Fibroblast of skin of left biceps (primary cell): Measurements from ENCODE around the gene OR10J4.
"Not testable (repeated sequence)": the region's sequence is repeated elsewhere in the genome, so short reads cannot be mapped to it uniquely, and the experiment has no call there.

Experiments used
- DNase-seq, 2 experiments: peaks; one replicate each; pipeline ENCODE4 v3.0.0-alpha.2; 2013; ENCODE audit warnings: low read depth in 2 of 2

The OR10J4 gene

DNA sequence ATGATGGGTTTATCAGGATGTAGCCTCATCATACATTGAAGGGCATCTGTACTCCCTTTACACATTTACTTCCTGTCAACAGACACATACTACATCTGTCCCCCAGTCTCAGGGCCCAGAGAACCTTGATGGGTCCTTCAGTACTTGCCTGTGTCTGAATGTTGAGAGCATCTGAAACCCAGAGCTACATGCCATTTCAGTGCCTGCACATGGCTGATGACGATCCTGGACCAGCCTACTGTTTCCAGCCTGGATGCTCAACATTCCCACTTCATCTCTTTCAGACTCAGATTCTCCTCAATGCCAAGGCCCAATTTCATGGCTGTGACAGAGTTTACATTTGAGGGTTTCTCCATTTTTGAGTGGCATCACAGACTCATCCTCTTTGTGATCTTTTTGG is at the start of gene OR10J4:
TSS of gene OR10J4 (plus strand) at position 301 of the 400 bp plus-strand sequence.
- no peak for DNase-seq

DNA sequence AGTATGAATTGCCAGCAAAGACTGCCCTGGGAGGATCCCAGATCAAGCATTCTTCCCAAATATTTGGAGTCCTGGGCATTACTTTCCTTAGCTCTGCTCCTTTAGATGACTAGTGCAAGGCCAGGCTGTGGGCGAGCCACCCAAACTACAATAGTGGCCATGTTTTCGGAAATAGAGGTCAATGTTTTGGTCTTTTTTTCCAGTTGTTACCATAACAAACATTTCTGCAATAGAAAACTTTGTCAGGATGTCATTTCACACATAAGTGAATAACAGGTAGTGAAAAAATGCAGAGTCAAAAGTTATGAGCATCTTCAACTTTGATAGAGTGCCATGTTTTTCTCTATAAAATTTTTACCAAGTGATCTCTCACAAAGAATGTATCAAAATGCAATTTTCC is 25.2 kb upstream of the OR10J4 start:
- no peak for DNase-seq

DNA sequence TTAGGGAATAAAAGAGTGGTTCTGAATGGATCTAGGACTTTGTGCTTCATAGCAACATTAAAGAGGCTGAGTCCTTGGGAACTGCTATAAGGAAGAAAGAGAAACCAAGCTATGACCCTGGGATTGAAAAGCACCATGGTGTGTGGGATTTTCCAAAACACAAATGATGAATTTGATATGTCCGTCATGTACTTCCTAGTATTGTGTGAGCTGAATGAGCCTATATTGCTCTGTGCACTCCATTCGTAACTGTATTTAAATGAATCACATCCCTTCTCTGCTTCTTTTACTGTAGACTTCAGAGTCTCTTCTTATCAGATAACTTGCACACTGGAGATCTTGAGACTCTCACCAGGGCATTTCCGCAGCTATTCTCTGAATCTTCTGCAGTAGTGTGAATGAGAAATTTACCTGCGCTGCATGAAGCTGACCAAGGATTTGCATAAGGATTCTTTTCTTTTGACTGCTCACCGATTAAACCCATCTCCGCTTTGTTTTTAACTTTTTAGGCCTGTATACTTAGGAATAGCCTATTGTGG is 23.1 kb upstream of the OR10J4 start:
- no peak for DNase-seq

DNA sequence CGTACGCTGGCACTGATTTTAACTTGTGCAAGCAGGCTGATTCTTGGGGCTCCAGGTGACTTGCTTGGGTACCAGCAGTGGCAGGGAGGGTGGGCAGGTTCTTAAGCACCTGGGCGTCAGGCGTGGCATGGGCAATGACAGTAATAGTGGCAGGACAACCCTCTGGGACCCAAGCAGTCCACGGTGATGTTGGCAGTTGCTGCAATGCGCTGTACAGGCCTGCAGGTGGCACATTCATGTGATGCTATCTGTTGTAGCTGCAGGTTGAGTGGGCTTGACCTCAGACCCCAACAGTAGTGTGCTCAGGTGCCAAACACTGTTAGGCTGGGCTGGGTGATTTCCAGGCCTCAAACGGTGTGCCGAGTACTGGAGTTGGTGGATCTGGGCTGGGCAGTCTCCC is 10.2 kb upstream of the OR10J4 start:
- no peak for DNase-seq

DNA sequence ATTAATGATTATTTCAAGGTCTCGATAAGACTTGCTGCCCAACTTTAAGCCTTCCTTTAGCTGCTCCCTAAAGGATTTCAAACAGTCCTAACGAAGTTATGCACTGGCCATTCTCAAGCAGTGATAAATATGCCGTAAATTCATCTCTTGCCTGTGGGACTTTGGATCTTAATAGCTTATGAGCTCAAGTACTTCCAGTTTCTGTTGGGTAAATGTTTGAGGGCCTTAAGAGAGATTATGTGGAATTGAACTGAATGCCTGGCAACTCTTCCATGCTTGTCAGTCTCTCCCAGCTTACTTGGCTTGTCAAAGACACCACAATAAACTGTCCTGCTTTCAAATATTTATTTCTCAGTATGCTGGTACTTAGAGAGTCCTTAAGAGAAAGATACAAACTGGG is 3.5 kb upstream of the OR10J4 start:
- DNase-seq: no peak

DNA sequence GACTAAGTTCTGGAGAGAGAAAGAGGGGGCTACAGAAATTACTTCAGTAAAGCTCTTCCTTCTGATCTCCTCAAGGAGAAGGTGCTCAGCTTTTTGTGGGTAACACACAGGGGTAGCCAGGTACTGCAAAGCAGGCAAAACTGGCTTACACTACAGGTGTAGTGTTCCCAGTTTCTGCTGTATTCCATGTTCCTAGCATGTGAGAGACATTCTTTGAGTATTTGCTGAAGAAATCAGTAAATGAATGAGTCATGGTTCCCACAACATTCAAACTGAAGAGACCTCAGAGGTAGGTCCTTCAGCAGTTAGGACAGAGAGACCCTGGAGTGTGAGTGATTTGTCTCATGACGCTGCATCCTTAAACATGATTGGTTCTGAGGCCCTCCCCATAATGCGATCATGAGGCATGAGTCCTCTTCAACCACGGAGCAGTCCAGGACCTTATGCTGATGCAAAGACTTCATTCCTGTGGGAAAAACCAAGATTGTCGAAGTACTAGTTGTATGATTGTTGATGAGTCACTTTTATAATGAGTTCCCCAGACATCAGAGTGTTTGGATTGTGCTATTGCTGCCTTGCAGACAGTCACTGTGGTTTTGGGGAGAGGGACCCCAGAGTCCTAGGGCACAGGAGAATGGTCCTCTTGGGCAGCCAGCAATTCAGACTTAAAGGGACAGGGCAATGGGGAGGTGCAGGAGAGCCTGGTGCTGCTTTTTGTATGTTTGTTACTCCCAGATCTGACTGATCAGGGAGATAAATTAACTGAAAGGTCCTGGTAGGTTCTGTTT is 2.7 kb upstream of the OR10J4 start:
- DNase-seq: peak; percentile 17 to 32

GRCh38 chr1:159430985-159431384 is 1.0 kb upstream of the OR10J4 start:
- no peak for DNase-seq

DNA sequence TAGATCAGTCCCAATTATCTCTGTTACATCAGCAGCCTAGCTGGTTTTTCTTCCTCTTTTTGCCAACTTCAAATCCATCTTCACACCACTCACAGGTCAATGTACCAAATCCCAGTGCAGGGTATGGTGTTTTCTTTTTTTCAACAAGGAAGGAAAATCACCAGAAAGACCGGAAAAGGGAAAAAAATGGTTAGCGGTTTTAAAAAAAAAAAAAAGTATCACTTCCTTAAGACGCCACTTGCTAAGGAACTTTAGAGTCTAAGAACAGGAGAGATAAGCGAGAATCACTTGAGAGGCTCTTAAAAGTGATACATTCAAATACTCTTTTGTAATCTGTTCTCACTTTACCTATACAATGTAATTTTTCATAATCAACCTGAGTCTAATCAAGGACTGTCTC is 4.5 kb downstream of the OR10J4 start:
- no peak for DNase-seq

- no peak for DNase-seq
These were observed 7.4 kb downstream of the OR10J4 start, which contains the start of gene OR10J1 for GRCh38 chr1:159439422-159439821. TSS of gene OR10J1 (plus strand) at chr1:159439722. CDS start at chr1:159439792, 70 bp downstream.

GRCh38 chr1:159441360-159441759 is 9.4 kb downstream of the OR10J4 start:
- DNase-seq: no peak

DNA sequence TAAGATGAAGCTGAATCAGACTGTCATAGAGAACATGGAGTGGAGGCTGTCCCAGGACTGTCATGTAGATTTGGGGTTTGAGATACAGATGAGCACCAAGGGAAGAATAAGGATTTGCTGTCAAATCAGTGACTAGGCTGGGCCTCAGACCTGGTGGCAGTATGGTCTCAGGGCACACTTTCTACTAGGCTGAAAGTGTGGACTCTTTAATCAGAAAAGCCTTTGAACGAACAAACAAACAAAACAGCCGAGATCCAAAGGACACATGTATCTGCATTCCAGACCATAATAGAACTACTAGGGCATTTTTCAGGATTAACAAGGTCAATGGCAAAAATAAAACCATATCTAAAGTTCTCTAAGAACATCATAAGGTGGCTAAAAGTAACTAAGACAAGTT is 10.4 kb downstream of the OR10J4 start:
- DNase-seq: no peak

DNA sequence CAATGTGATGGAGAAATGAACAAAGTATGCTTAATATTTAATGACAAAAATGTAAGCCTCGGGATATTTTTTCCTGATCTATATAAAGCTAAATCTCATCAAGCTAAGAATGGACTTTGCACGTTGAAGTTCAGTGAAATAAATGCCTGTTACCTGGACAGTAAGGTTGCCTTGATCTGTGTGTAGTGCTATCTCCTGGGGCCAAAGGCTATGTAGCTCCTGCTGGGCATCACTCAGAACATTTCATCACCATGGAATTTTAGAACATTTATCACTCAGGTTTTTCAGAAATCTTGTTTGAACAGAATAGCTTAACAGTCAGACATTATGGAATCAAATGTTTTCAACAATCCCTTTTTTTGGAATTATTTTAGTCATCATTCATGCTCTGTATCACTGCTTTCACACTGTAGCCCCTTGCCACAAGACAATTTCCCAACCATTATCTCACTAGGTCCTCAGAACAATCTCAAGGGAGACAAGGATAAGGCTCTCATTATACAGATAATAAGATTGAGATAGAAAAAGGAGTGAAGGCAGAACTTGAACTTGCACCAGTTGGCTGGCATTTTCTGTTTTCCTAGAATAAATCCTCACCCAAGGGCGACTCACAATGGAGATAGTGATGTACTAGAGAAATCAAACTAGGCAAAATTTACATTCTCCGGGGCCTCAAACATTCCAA is 11.2 kb downstream of the OR10J4 start:
- no peak for DNase-seq

GRCh38 chr1:159444511-159444910 is 12.5 kb downstream of the OR10J4 start:
- DNase-seq: no peak

- DNase-seq: no peak
These were observed 16.2 kb downstream of the OR10J4 start for GRCh38 chr1:159448181-159448580.

DNA sequence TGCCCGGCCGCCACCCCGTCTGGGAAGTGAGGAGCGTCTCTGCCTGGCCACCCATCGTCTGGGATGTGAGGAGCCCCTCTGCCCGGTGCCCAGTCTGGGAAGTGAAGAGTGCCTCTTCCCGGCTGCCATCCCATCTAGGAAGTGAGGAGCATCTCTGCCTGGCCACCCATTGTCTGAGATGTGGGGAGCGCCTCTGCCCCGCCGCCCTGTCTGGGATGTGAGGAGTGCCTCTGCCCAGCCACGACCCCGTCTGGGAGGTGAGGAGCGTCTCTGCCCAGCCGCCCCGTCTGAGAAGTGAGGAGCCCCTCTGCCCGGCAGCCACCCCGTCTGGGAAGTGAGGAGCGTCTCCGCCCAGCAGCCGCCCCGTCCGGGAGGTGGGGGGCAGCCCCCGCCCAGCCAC is 17.6 kb downstream of the OR10J4 start:
- DNase-seq: not testable (repeated sequence)

- DNase-seq: no peak
These were observed 27.5 kb downstream of the OR10J4 start for GRCh38 chr1:159459551-159459950.

DNA sequence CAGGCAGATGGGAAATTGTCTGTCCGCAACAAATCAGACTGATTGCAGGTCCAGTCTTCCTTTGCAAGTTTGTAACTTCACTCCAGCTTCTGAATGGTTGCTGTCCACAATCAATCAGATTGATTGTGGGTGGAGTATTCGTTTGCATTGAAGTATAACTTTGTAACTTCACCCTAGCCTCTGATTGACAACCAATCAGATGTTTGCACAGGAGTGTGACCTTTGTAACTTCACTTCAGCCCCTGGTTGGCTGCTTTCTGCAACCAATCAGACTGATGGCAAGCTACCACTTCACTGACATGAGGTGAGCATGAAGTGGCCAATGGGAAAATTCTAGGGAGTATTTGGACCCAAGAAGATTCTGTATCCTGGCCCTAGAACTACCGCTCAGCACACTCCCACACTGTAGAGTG is 33.2 kb downstream of the OR10J4 start:
- no peak for DNase-seq

DNA sequence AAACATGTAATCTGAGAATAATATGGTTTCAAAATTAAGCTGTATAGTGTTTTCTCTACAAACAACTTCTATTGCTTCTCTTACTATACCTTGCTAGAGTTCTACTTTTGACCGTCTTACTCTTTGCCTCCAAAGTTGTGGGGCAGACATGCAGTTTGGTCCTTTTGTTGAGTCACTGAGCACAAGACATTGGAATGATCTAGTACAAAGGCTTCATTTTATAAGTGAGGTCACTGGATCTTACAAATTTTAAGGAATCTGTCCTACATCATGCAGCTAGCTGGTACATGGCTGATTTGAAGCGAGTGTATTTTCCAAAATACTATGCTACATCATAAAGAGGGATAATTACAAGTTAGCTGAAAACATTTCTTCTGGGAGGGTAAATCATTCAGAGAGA is 36.3 kb downstream of the OR10J4 start:
- no peak for DNase-seq

DNA sequence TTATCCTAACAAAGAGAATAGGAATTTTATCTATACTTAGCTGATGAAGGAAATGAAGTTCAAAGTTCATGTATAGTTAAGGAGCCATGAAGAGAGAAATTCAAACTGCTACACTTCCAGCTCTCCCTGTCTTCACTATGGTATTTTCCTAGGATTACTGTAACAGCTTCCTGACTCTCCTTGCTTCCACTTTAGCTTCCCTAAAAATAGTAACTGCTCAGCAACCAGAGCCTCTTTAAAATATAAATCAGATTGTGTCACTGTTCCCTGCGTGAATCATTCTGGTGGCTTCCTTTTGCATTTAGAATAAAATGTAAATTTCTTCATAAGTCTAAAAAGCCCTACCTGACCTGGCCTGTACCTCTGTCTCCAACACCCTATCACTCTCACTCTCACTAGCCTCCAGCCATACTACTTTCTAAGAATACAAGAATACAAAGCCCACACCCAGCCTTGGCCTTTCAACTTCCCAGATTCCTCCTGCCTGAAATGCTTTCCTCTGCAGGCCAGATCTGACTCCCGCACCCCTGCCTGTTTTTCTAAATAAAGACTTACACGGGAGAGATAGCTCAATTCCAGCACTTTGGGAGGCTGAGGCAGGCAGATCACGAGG is 38.0 kb downstream of the OR10J4 start:
- DNase-seq: no peak

GRCh38 chr1:159473335-159473734 is 41.3 kb downstream of the OR10J4 start:
- DNase-seq: no peak

DNA sequence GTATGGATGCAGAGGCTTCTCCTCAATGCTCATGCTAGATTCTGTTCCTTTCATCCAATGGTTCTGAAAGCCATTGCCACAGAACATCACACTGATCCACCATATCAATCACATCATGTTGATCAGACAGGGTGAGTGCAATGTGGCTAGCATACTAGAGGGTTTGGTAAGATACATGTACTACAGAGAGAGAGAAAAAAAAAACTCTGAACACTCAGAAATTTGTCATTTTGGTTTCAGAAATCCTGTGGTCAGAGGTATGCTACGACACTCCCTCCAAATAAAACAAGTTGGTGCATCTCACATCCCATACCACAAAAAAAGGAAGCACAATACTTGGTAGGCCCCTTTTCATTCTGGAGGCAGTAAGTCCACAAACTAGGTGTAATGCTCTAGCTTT is 42.9 kb downstream of the OR10J4 start:
- DNase-seq: no peak
